GM12864 (cell line): Measurements from ENCODE around the gene KIAA1671.

Experiments used
- DNase-seq: peaks from one replicate; pipeline ENCODE4 v3.0.0-alpha.2; 2011; ENCODE audit warnings: low read depth
- H3K4me3 ChIP-seq: 2 replicates; pipeline ENCODE4 v1.5.1; 2011; ENCODE audit warnings: mild to moderate bottlenecking, low read depth, low read length, control low read depth
- CTCF ChIP-seq: IDR thresholded peaks from 2 replicates; pipeline ENCODE4 v1.5.1; 2011; ENCODE audit warnings: low read depth, mild to moderate bottlenecking, moderate library complexity, low read length, control low read depth, inconsistent platforms; ENCODE audit errors: missing control alignments

Gene KIAA1671

GRCh38 chr22:25144522-25144921 is 192.0 kb downstream of the KIAA1671 start:
- TF ChIP-seq CTCF: no peak
- no peak overlapping the region for H3K4me3 ChIP-seq
- no peak for DNase-seq

- no peak for TF ChIP-seq CTCF
- DNase-seq: no peak
- H3K4me3 ChIP-seq: no peak overlapping the region
These were observed 193.8 kb downstream of the KIAA1671 start for GRCh38 chr22:25146307-25146706.

- DNase-seq: no peak
- H3K4me3 ChIP-seq: no peak overlapping the region
- no peak for TF ChIP-seq CTCF
These were observed 194.6 kb downstream of the KIAA1671 start for GRCh38 chr22:25146906-25147641.

GRCh38 chr22:25147642-25147928 is 195.1 kb downstream of the KIAA1671 start:
- no peak for DNase-seq
- no peak overlapping the region for H3K4me3 ChIP-seq
- no peak for TF ChIP-seq CTCF

- TF ChIP-seq CTCF: no peak
- DNase-seq: no peak
- no peak overlapping the region for H3K4me3 ChIP-seq
These were observed 195.7 kb downstream of the KIAA1671 start for GRCh38 chr22:25148149-25148691.

GRCh38 chr22:25149014-25149413 is 196.5 kb downstream of the KIAA1671 start:
- no peak for TF ChIP-seq CTCF

GRCh38 chr22:25153961-25154666 is 201.6 kb downstream of the KIAA1671 start:
- no peak for TF ChIP-seq CTCF
- H3K4me3 ChIP-seq: no peak overlapping the region
- DNase-seq: no peak

More at GRCh38 chr22:25149014-25149413, 196.5 kb downstream of the KIAA1671 start:
- DNase-seq: no peak
- H3K4me3 ChIP-seq: no peak overlapping the region
